Fibroblast of skin of left biceps (primary cell): ENCODE data around the gene PRKAG2.

Source experiments
- DNase-seq, 2 experiments: peaks; one replicate each; pipeline ENCODE4 v3.0.0-alpha.2; 2013; ENCODE audit warnings: low read depth in 2 of 2

Gene PRKAG2

GRCh38 chr7:151727579-151728285 lies 149.2 kb downstream of the PRKAG2 start:
- peak; percentile 87 for DNase-seq

GRCh38 chr7:151726652-151727578 lies 150.0 kb downstream of the PRKAG2 start:
- DNase-seq, result no peak

GRCh38 chr7:151725844-151726651 lies 150.9 kb downstream of the PRKAG2 start:
- no peak for DNase-seq

DNA sequence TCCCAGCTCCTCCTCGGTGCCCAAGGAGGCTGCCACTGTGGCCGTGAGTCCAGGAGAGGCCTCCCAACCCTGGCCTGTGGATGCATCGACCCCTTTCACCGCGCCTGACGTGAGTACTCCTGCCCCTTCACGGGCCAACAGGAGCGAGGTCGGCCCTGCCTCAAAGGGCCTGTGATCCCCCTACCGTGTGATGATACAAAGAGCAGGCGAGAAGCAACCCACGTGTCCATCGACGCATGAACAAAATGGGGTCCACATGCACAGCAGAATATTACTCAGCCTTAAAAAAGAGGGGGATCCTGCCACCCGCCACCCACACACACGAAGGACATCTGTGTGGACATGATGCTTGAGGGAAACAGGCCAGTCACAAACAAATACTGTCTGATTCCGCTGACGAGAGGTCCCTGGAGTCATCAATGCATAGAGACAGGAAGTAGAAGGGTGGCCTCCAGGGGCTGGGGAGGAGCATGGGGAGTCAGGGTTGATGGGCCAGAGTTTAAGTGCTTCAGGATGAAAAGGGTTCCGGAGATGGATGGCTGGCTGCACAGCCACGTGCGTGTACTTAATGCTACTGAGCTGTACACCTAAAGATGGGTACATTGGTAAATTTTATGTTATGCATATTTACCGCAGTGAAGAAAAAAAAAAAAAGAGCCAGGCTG lies 151.9 kb downstream of the PRKAG2 start:
- no peak for DNase-seq

GRCh38 chr7:151724250-151724915 lies 152.5 kb downstream of the PRKAG2 start:
- DNase-seq, result no peak

DNA sequence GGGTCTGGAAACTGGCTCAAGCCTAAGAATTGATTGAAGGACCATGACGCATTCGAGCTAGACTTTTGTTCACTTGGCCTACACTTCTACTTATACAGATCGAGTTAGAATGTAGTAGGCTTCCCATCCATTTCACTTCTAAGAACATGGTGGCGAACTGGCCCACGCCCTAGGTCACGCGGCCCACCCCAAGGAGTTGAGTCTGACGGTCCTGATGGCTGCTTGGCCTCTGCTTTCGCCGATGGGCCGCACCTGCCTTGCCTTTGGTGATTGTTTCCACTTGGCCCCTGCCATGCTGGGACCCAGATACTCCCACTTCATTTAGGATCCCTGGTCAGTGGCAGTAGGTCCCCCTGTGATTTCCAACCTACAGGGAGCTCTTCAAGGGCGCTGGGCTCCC lies 153.6 kb downstream of the PRKAG2 start:
- DNase-seq, result no peak

DNA sequence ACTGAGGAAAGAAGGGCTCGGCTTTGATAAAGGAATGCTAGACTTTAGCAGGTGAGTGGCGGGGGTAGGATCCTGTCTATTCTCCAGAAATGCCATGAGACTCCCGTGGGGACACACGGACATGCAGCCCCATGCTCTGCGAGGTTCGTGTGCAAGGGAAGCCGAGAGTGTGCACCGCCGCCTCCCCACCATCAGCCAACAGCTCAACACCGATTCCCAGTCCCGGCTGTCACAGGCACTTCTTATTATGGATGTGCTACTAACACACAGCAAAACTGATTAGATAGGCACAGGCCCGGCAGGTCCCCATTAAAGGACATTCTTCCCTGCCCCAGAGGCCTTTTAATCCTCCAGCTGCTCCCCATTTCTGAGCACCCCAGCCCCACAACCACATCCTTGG lies 154.4 kb downstream of the PRKAG2 start:
- DNase-seq, result no peak

GRCh38 chr7:151721694-151722093 lies 155.2 kb downstream of the PRKAG2 start:
- DNase-seq, result no peak

DNA sequence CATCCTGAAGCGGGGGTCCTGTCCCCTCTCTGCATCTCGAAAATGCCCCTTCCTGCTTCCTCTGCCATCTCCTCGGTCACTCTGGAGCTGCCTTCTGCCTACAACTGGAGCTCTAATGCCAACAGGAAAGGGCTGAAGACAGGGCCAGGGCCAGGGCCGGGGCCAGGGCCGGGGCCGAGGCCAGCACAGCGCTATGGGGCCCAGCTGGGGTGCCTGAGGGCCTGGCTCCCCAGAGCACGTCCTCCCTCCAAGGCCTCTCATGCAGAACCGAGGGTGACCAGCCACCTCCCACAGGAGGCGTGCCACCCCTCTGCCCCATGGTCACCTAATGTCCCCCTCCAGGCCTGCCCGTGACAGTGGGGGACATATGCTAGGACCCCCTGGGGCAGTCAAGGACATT lies 155.7 kb downstream of the PRKAG2 start:
- DNase-seq, result no peak

DNA sequence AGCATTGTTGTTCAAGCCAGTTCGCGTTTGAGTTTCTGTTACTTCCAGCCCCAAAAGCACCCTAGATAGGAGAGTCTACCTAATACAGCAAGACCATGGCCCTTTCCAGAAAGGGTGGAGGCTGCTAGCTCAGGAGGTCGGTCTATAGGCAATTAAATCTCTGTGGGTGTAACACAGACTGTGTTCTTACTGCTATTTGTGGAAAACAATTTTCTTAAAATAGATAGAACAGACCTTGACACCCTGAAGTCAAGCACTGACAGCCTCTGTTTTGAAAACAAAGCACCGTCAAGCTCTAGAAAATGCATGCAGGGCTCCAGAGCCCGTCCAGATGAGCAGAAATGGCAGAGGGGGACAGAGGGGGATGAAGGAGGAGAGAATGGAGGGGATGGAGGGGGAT lies 156.6 kb downstream of the PRKAG2 start:
- DNase-seq, result no peak

- no peak for DNase-seq
Observed at GRCh38 chr7:151719897-151720242, 157.0 kb downstream of the PRKAG2 start.

DNA sequence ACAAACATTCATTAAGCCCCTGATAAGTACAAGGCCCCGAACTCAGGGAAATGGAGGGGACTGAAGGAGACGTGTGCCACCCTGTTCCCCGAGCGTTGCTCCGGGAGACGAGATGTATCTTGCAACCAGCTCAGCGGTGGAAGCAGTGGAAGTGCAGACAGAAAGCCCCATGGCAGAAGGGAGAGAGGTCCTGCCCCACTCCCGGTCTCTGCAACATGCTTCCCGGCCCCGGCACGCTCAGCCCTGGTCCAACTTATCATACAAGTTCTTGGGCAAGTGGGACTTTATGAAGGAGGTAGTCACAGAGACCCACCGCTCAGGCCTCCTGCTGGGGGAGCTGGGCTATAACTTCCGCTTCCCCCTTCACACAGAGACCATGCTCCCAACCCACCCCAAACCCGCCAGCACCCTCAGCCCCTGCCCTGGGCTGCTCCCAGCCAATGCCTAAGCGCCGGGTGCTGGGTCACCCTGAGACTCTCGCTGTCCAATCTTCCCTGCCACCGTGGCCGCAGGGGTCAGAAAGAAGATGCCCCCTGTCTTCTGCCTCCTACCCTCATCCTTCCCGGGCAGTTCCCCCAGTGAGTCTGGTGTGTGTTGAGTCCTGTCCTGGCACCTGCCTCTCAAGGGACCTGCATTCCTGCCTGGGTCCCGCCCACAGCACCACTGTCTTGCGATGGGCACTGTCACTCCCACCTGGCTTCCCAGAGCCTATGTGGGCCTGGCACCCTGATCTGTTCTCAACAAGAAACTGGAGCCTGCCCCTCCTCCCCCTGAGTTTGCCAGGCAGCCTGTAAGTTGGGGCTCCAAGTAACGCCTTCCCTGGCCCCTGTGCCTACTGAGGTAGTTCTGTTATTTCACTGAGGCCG lies 157.7 kb downstream of the PRKAG2 start:
- no peak for DNase-seq

GRCh38 chr7:151717918-151718317 lies 159.0 kb downstream of the PRKAG2 start:
- DNase-seq, result no peak

DNA sequence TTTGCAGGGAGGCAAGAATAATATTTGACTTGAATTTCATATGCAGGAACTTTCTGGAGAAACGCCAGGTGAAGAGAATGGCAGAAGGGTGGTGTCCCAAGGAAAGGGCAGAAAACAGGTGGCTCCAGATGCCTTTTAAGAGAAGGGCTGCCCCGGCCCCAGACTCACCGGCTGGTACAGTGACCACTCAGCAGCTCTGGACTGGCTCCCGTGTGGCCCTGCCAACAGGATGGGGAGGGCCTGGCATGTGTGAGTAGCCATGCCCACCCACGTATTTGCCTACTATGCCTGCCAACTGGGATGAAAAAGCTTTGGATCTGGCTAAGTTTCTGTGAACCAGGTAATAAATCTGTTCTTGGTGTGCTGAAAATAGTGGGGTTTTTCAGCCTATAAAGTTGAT lies 159.5 kb downstream of the PRKAG2 start:
- no peak for DNase-seq

DNA sequence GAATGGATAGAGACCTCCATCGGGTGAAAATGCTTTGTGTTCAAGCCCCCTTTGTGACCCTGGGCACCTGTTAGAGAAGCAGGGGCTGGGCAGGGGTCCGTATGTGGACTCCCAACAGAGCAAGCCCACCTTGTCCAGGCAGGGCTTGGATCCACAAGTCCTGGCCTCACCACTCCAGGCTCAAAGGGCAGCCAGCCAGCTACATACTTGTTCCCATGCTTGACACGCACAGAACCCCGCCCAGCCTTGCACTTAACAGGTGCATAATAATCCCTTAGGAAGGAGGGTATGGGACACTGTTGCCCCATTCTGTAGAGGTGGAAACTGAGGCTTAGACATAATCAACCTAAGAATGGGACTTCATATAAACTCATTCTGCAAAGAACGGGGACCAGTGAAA lies 160.6 kb downstream of the PRKAG2 start:
- no peak for DNase-seq

- DNase-seq, result no peak
Observed at GRCh38 chr7:151715666-151716315, 161.1 kb downstream of the PRKAG2 start.

- DNase-seq, result no peak
Observed at GRCh38 chr7:151714201-151714600, 162.7 kb downstream of the PRKAG2 start.

- DNase-seq, result no peak
Observed at GRCh38 chr7:151712810-151713125, 164.1 kb downstream of the PRKAG2 start.

GRCh38 chr7:151711906-151712809 lies 164.8 kb downstream of the PRKAG2 start:
- DNase-seq, result no peak
